HT1080 (cell line): ENCODE results near the gene TSGA10. TPM values are rescaled to one million over a fixed set of nuclear protein-coding genes. Genes with fewer than 3 reads are reported as not detected.
"Not testable (repeated sequence)": the region's sequence is repeated elsewhere in the genome, so short reads cannot be mapped to it uniquely, and the experiment has no call there.

Experiments used
- DNase-seq: peaks from one replicate; pipeline ENCODE4 v3.0.0-alpha.2; 2015; ENCODE audit warnings: low read depth
- polyA plus RNA-seq, 2 experiments: library from polyadenylated mRNA; depleted of rRNA; stranded (reverse); fragments of >200 nt; gene quantifications; 2 replicates each; pipeline ENCODE4 v1.2.3, GENCODE V29; 2015
- total RNA-seq: library from RNA; depleted of rRNA; stranded (reverse); fragments of >200 nt; shearing (Covaris generic); gene quantifications from 2 replicates; pipeline ENCODE4 v1.2.3, GENCODE V29; 2014; rRNA removed

TSGA10 gene
- total RNA-seq = 2.8 and 6.7 TPM in 2 replicates
- polyA plus RNA-seq (2015; cell fraction: cytosol; rRNA removed) = 1.2 and 1.7 TPM in 2 replicates
- polyA plus RNA-seq (2015; cell fraction: nucleus; rRNA removed) = 3.3 and 35.8 TPM in 2 replicates

GRCh38 chr2:99154643-99155536 lies at the start of gene TSGA10, which contains the start of gene LIPT1:
TSS of gene TSGA10 (minus strand) at chr2:99154942. CDS start at chr2:99109439, 45,503 bp downstream.
TSS of gene LIPT1 (plus strand) at chr2:99154967. CDS start at chr2:99161958, 6,991 bp downstream.
- DNase-seq = peak; percentile 91

GRCh38 chr2:99201959-99202678 lies 47.4 kb upstream of the TSGA10 start:
- no peak for DNase-seq

- DNase-seq = no peak
Measured at GRCh38 chr2:99200076-99200800, 45.5 kb upstream of the TSGA10 start.

- DNase-seq = no peak
Measured at GRCh38 chr2:99198103-99198841, 43.5 kb upstream of the TSGA10 start.

- not testable (repeated sequence) for DNase-seq
Measured at GRCh38 chr2:99192364-99192763, 37.6 kb upstream of the TSGA10 start.

GRCh38 chr2:99190548-99190947 lies 35.8 kb upstream of the TSGA10 start:
- no peak for DNase-seq

GRCh38 chr2:99188357-99188756 lies 33.6 kb upstream of the TSGA10 start:
- no peak for DNase-seq

- DNase-seq = peak; percentile 11
Measured at GRCh38 chr2:99187011-99187410, 32.3 kb upstream of the TSGA10 start.

GRCh38 chr2:99184811-99185210 lies 30.1 kb upstream of the TSGA10 start:
- DNase-seq = no peak

GRCh38 chr2:99183025-99183424 lies 28.3 kb upstream of the TSGA10 start:
- DNase-seq = no peak

- no peak for DNase-seq
Measured at GRCh38 chr2:99181624-99182000, 26.9 kb upstream of the TSGA10 start.

GRCh38 chr2:99180755-99181623 lies 26.2 kb upstream of the TSGA10 start, which contains the start of the genes MITD1 and MRPL30:
TSS of gene MITD1 (minus strand) at chr2:99181058. CDS start at chr2:99180981, 77 bp downstream.
TSS of gene MRPL30 (plus strand) at chr2:99181184. CDS start at chr2:99186204, 5,020 bp downstream.
- DNase-seq = peak; percentile 93

GRCh38 chr2:99171377-99172140 lies 16.8 kb upstream of the TSGA10 start:
- DNase-seq = no peak

GRCh38 chr2:99169534-99169933 lies 14.8 kb upstream of the TSGA10 start:
- DNase-seq = no peak

GRCh38 chr2:99166218-99166617 lies 11.5 kb upstream of the TSGA10 start:
- no peak for DNase-seq

- DNase-seq = no peak
Measured at GRCh38 chr2:99159594-99159993, 4.9 kb upstream of the TSGA10 start.

GRCh38 chr2:99158599-99158998 lies 3.9 kb upstream of the TSGA10 start:
- DNase-seq = no peak

GRCh38 chr2:99156891-99157290 lies 2.1 kb upstream of the TSGA10 start:
- DNase-seq = no peak
